GF-D8 (cell line): ENCODE measurements around the gene ZMAT1.
A peak's percentile ranks its signal among the peaks of the same experiment; 100 is the strongest.
"Not testable (repeated sequence)": the region's sequence is repeated elsewhere in the genome, so short reads cannot be mapped to it uniquely, and the experiment has no call there.

Experiments
- DNase-seq: peaks from one replicate; lab custom pipeline; 2025; lab: John Stamatoyannopoulos, UW

ZMAT1 gene

GRCh38 chrX:101931488-101932248, at the start of gene ZMAT1:
TSS of gene ZMAT1 (minus strand) at chrX:101932027. CDS start at chrX:101932008, 19 bp downstream.
- DNase-seq: peak; percentile 79

- DNase-seq: no peak
Observed at GRCh38 chrX:101977106-101977505, 45.3 kb upstream of the ZMAT1 start.

GRCh38 chrX:101973066-101973465, 41.2 kb upstream of the ZMAT1 start:
- DNase-seq: no peak

- not testable (repeated sequence) for DNase-seq
Observed at GRCh38 chrX:101964923-101965539, 33.2 kb upstream of the ZMAT1 start.

- no peak for DNase-seq
Observed at GRCh38 chrX:101958139-101958538, 26.3 kb upstream of the ZMAT1 start.

GRCh38 chrX:101957174-101957573, 25.3 kb upstream of the ZMAT1 start:
- DNase-seq: no peak

- no peak for DNase-seq
Observed at GRCh38 chrX:101956556-101956955, 24.7 kb upstream of the ZMAT1 start.

GRCh38 chrX:101950581-101950980, 18.8 kb upstream of the ZMAT1 start:
- no peak for DNase-seq

GRCh38 chrX:101932249-101932570, 383 bp upstream of the ZMAT1 start:
- DNase-seq: no peak

- peak; percentile 7 for DNase-seq
Observed at GRCh38 chrX:101931136-101931487, 715 bp downstream of the ZMAT1 start.

- DNase-seq: no peak
Observed at GRCh38 chrX:101925733-101926132, 6.1 kb downstream of the ZMAT1 start.

- no peak for DNase-seq
Observed at GRCh38 chrX:101918751-101919150, 13.1 kb downstream of the ZMAT1 start.

GRCh38 chrX:101906136-101906796, 25.6 kb downstream of the ZMAT1 start:
- no peak for DNase-seq

- DNase-seq: no peak
Observed at GRCh38 chrX:101904996-101905395, 26.8 kb downstream of the ZMAT1 start.
